Stimulated activated CD8-positive, alpha-beta memory T cell treated with anti-CD3 and anti-CD28 coated beads, Interleukin-7, amount 100 ng/mL, for 1 hour (primary cell): ENCODE measurements around the gene CDK19.
"Not testable (repeated sequence)": the region's sequence is repeated elsewhere in the genome, so short reads cannot be mapped to it uniquely, and the experiment has no call there.

Experiments
- DNase-seq, 2 donors: peaks; one replicate each; pipeline ENCODE4 v3.0.0-alpha.2; 2020; ENCODE audit warnings: low read depth in 2 of 2

Gene CDK19

GRCh38 chr6:110756817-110757216 lies 58.5 kb downstream of the CDK19 start:
- no peak for DNase-seq

- DNase-seq: no peak
These were observed 59.8 kb downstream of the CDK19 start for GRCh38 chr6:110755411-110755834.

- DNase-seq: not testable (repeated sequence)
These were observed 61.2 kb downstream of the CDK19 start for GRCh38 chr6:110753936-110754668.

GRCh38 chr6:110748453-110748852 lies 66.8 kb downstream of the CDK19 start:
- DNase-seq: no peak

- no peak for DNase-seq
These were observed 68.6 kb downstream of the CDK19 start for GRCh38 chr6:110746680-110747079.

- no peak for DNase-seq
These were observed 70.3 kb downstream of the CDK19 start for GRCh38 chr6:110744991-110745390.

- not testable (repeated sequence) for DNase-seq
These were observed 72.7 kb downstream of the CDK19 start for GRCh38 chr6:110742552-110742951.

- no peak for DNase-seq
These were observed 73.8 kb downstream of the CDK19 start for GRCh38 chr6:110741517-110741916.

- no peak for DNase-seq
These were observed 76.3 kb downstream of the CDK19 start for GRCh38 chr6:110738899-110739365.

GRCh38 chr6:110735666-110736065 lies 79.6 kb downstream of the CDK19 start:
- no peak for DNase-seq

- no peak for DNase-seq
These were observed 83.4 kb downstream of the CDK19 start for GRCh38 chr6:110731898-110732297.

- no peak for DNase-seq
These were observed 84.1 kb downstream of the CDK19 start for GRCh38 chr6:110731196-110731595.

- no peak for DNase-seq
These were observed 86.8 kb downstream of the CDK19 start for GRCh38 chr6:110728501-110728900.

GRCh38 chr6:110723017-110723416 lies 92.3 kb downstream of the CDK19 start:
- no peak for DNase-seq

GRCh38 chr6:110720066-110720465 lies 95.2 kb downstream of the CDK19 start:
- no peak for DNase-seq

GRCh38 chr6:110719601-110720000 lies 95.7 kb downstream of the CDK19 start:
- DNase-seq: not testable (repeated sequence)

GRCh38 chr6:110714143-110714542 lies 101.1 kb downstream of the CDK19 start:
- no peak for DNase-seq

GRCh38 chr6:110712238-110712637 lies 103.0 kb downstream of the CDK19 start:
- DNase-seq: no peak

- no peak for DNase-seq
These were observed 105.2 kb downstream of the CDK19 start for GRCh38 chr6:110710115-110710514.

- no peak for DNase-seq
These were observed 106.8 kb downstream of the CDK19 start for GRCh38 chr6:110708295-110708950.

- no peak for DNase-seq
These were observed 109.7 kb downstream of the CDK19 start for GRCh38 chr6:110705543-110705942.

- DNase-seq: no peak
These were observed 111.2 kb downstream of the CDK19 start for GRCh38 chr6:110703906-110704594.
